NOMO-1 treated with DMSO at 0.1 percent for 48 hours (cell line): ENCODE measurements around the gene RBBP8NL.

ENCODE experiments used
- DNase-seq: peaks from one replicate; lab custom pipeline; 2025; ENCODE audit not compliant: unreplicated experiment; lab: John Stamatoyannopoulos, UW

Gene RBBP8NL

GRCh38 chr20:62422636-62423325 is 4.6 kb downstream of the RBBP8NL start:
- DNase-seq, result no peak

GRCh38 chr20:62421716-62421990 is 5.7 kb downstream of the RBBP8NL start:
- DNase-seq, result no peak

- no peak for DNase-seq
These were observed 6.3 kb downstream of the RBBP8NL start for GRCh38 chr20:62420846-62421715.

- DNase-seq, result no peak
These were observed 7.6 kb downstream of the RBBP8NL start for GRCh38 chr20:62419759-62420158.

GRCh38 chr20:62418709-62419487 is 8.4 kb downstream of the RBBP8NL start:
- no peak for DNase-seq

GRCh38 chr20:62417981-62418708 is 9.2 kb downstream of the RBBP8NL start:
- DNase-seq, result no peak

- no peak for DNase-seq
These were observed 10.4 kb downstream of the RBBP8NL start for GRCh38 chr20:62416651-62417637.

- DNase-seq, result no peak
These were observed 11.8 kb downstream of the RBBP8NL start for GRCh38 chr20:62415354-62416111.

- DNase-seq, result no peak
These were observed 13.3 kb downstream of the RBBP8NL start for GRCh38 chr20:62413896-62414481.

GRCh38 chr20:62413025-62413570 is 14.2 kb downstream of the RBBP8NL start:
- DNase-seq, result no peak

GRCh38 chr20:62412194-62413024 is 14.9 kb downstream of the RBBP8NL start:
- no peak for DNase-seq

- DNase-seq, result no peak
These were observed 15.7 kb downstream of the RBBP8NL start for GRCh38 chr20:62411479-62412193.

- no peak for DNase-seq
These were observed 16.4 kb downstream of the RBBP8NL start for GRCh38 chr20:62410746-62411478.

- no peak for DNase-seq
These were observed 17.2 kb downstream of the RBBP8NL start for GRCh38 chr20:62409931-62410745.

- DNase-seq, result no peak
These were observed 18.1 kb downstream of the RBBP8NL start for GRCh38 chr20:62409086-62409853.
